Activated CD8-positive, alpha-beta T cell treated with anti-CD3 and anti-CD28 coated beads for 36 hours (primary cell): ENCODE results near the gene ADAMTS13. TPM values are rescaled to one million over a fixed set of nuclear protein-coding genes. Genes with fewer than 3 reads are reported as not detected.

Experiments used
- ATAC-seq: fragments of 200-7000 bp; cut with Tn5 transposase; one replicate; pipeline ENCODE4 v1.10.0; 2021; ENCODE audit warnings: mild to moderate bottlenecking, moderate library complexity
- CTCF ChIA-PET: fragments of 350-600 bp; sonication (Branson Sonifier 250); formaldehyde crosslinking; loops from one replicate; lab custom pipeline; 2021; ENCODE audit warnings: antibody characterized with exemption; lab: Charles Lee
- POLR2A ChIA-PET: fragments of 350-600 bp; sonication (Branson Sonifier 250); formaldehyde crosslinking; loops from one replicate; lab custom pipeline; 2021; ENCODE audit warnings: antibody characterized with exemption; lab: Charles Lee
- DNase-seq: peaks from one replicate; pipeline ENCODE4 v3.0.0-alpha.2; 2020
- H3K27ac Mint-ChIP-seq: one replicate; pipeline ENCODE4 v1.8.0; 2021; ENCODE audit warnings: mild to moderate bottlenecking, mixed read lengths
- H3K27me3 Mint-ChIP-seq: one replicate; pipeline ENCODE4 v1.8.0; 2021; ENCODE audit warnings: mixed read lengths
- H3K36me3 Mint-ChIP-seq: one replicate; pipeline ENCODE4 v1.8.0; 2021; ENCODE audit warnings: low read depth, mixed read lengths
- H3K4me1 Mint-ChIP-seq: one replicate; pipeline ENCODE4 v1.8.0; 2021; ENCODE audit warnings: low read depth, mixed read lengths
- H3K4me3 Mint-ChIP-seq: one replicate; pipeline ENCODE4 v1.8.0; 2021; ENCODE audit warnings: mild to moderate bottlenecking, moderate library complexity, mixed read lengths
- H3K9me3 Mint-ChIP-seq: one replicate; pipeline ENCODE4 v1.8.0; 2021; ENCODE audit warnings: mixed read lengths
- intact Hi-C: fragments of 100-400 bp; cut with micrococcal nuclease; formaldehyde crosslinking; loops from one replicate; pipeline ENCODE4 v1.10.0; 2022
- total RNA-seq, 2 experiments: library from RNA; stranded (reverse); gene quantifications; one replicate each; pipeline ENCODE4 v1.2.3, GENCODE V29; 2021
- TF ChIP-seq, protein P1 (sequence below): fragments of 200-600 bp; IDR thresholded peaks from one replicate; pipeline ENCODE4 v1.8.0; 2022; ENCODE audit warnings: antibody characterized with exemption, mild to moderate bottlenecking

The ADAMTS13 gene
- total RNA-seq, 2 experiments from 2014 or later: 2.5 to 2.9 TPM

DNA sequence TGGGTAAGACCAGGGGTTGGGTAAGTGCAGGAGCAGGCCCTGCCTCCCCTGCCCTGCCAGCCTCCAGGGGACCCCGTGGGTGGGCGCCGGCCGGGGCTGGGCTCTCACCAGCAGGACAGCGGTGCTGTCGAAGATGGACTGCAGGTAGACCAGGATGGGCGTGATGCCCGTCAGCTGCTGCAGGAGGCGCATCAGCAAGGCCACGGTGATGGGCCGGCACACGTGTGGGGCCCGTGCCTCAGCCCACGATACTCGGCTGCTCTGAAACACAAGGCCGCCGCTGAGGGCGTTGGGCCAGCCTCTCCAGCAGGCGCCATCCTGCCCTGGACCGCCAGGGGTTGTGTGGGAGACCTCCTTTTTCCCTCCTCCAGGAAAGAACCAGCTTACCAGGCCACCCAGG, 52.7 kb downstream of the ADAMTS13 start:
- intact Hi-C loops: no loop called here
- no peak for ATAC-seq
- Mint-ChIP-seq H3K27ac (no peak overlapping the region), H3K27me3 (no peaks in the 10 kb centered on the region), H3K4me3 (no peak overlapping the region), H3K9me3 (no peaks in the 10 kb centered on the region), H3K36me3 (peaks cover 2% of the 10 kb centered on the region), H3K4me1 (peaks cover 6% of the 10 kb centered on the region)
- ChIA-PET CTCF (interaction anchor here (1.1 kb wide), 1 partner anchor 12 kb away, joined by 5 read pairs; no protein-coding TSS in a partner anchor), POLR2A (interaction anchor here (0.7 to 1.0 kb wide), 2 partner anchors 15 to 209 kb away, joined by 4 to 5 read pairs; partner anchors contain the start of gene CACFD1)
- TF ChIP-seq, protein P1, sequence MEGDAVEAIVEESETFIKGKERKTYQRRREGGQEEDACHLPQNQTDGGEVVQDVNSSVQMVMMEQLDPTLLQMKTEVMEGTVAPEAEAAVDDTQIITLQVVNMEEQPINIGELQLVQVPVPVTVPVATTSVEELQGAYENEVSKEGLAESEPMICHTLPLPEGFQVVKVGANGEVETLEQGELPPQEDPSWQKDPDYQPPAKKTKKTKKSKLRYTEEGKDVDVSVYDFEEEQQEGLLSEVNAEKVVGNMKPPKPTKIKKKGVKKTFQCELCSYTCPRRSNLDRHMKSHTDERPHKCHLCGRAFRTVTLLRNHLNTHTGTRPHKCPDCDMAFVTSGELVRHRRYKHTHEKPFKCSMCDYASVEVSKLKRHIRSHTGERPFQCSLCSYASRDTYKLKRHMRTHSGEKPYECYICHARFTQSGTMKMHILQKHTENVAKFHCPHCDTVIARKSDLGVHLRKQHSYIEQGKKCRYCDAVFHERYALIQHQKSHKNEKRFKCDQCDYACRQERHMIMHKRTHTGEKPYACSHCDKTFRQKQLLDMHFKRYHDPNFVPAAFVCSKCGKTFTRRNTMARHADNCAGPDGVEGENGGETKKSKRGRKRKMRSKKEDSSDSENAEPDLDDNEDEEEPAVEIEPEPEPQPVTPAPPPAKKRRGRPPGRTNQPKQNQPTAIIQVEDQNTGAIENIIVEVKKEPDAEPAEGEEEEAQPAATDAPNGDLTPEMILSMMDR: no peak
- no peak for DNase-seq

GRCh38 chr9:133475292-133476012, 53.3 kb downstream of the ADAMTS13 start:
- Mint-ChIP-seq H3K36me3 (peaks cover 2% of the 10 kb centered on the region), H3K4me3 (no peak overlapping the region), H3K9me3 (no peaks in the 10 kb centered on the region), H3K27ac (no peak overlapping the region), H3K4me1 (peaks cover 8% of the 10 kb centered on the region), H3K27me3 (no peaks in the 10 kb centered on the region)
- TF ChIP-seq, protein P1: no peak
- no peak for ATAC-seq
- DNase-seq: no peak
- ChIA-PET POLR2A (interaction anchor here (0.9 to 1.0 kb wide), 2 partner anchors 16 to 125 kb away, joined by 3 to 5 read pairs; partner anchors contain the start of gene CACFD1), CTCF (interaction anchor here (1.1 kb wide), 1 partner anchor 11 kb away, joined by 5 read pairs; no protein-coding TSS in a partner anchor)
- intact Hi-C loops: no loop called here

GRCh38 chr9:133476036-133476931, 54.1 kb downstream of the ADAMTS13 start:
- ChIA-PET CTCF (interaction anchor here (0.7 kb wide), 1 partner anchor 10 kb away, joined by 4 read pairs; no protein-coding TSS in a partner anchor), POLR2A (interaction anchor here (0.7 to 1.0 kb wide), 3 partner anchors 10 to 126 kb away, joined by 3 to 5 read pairs (median 3); partner anchors contain the start of gene CACFD1)
- H3K9me3 Mint-ChIP-seq: no peaks in the 10 kb centered on the region
- peaks cover 8% of the 10 kb centered on the region for H3K4me1 Mint-ChIP-seq
- TF ChIP-seq, protein P1: no peak
- no peak for ATAC-seq
- H3K36me3 Mint-ChIP-seq: peaks cover 2% of the 10 kb centered on the region
- DNase-seq: no peak
- H3K4me3 Mint-ChIP-seq: no peak overlapping the region
- no peaks in the 10 kb centered on the region for H3K27me3 Mint-ChIP-seq
- H3K27ac Mint-ChIP-seq: no peak overlapping the region
- intact Hi-C loops: no loop called here

DNA sequence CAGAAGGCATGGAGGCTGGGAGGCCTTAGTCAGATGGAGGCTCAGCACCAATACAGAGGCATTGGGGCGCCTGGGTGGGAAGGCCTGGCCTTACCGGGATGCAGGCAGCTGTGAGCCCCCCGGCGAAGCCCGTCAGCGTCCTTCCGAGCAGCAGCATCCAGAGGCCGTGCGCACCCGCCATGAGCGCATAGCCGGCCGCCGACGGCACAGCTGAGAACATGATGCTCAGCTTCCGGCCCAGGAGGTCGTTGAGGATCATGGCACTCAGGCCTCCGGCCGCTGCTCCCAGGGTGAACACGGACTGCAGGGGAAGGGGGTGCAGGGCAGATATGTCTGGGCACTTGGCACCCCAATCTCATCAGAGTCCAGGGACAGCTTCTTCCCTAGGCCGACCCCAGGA, 54.8 kb downstream of the ADAMTS13 start:
- DNase-seq: no peak
- ATAC-seq: no peak
- H3K4me3 Mint-ChIP-seq: no peak overlapping the region
- CTCF ChIA-PET: interaction anchor here (0.7 to 1.1 kb wide), 2 partner anchors 10 to 72 kb away, joined by 3 to 4 read pairs; no protein-coding TSS in a partner anchor
- intact Hi-C loops: no loop called here
- TF ChIP-seq, protein P1: no peak
- H3K27me3 Mint-ChIP-seq: no peaks in the 10 kb centered on the region
- no peaks in the 10 kb centered on the region for H3K9me3 Mint-ChIP-seq
- POLR2A ChIA-PET: interaction anchor here (0.7 kb wide), 1 partner anchor 11 kb away, joined by 3 read pairs; no protein-coding TSS in a partner anchor
- no peak overlapping the region for H3K27ac Mint-ChIP-seq
- peaks cover under 1% of the 10 kb centered on the region for H3K36me3 Mint-ChIP-seq
- peaks cover 8% of the 10 kb centered on the region for H3K4me1 Mint-ChIP-seq
